Measurements from ENCODE around the gene SIRPG.

DNA sequence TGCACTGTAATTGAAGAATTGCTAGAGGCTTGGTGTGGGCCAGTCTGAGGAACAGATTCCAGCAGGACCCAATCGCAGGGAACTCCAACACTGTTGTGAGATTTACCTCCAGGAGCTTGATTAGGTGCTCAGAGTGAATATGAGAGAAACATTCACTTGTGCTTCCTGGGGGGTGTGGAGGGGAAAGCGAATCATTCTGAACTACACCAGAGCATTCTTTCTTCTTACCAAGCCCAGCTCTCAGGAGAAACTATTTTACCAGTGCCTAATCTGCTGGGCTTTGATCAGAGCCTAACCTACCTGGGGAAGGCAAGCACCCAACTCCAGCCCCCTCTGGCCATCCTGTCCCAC, 30.4 kb downstream of the SIRPG start:
- no peak for TF ChIP-seq CBFB (CRISPR knock-in tag; IDR thresholded peaks at IDR 0.05)
- no peak for TF ChIP-seq ZNF777 (CRISPR knock-in tag; IDR thresholded peaks at IDR 0.05)
- TF ChIP-seq, protein P1, sequence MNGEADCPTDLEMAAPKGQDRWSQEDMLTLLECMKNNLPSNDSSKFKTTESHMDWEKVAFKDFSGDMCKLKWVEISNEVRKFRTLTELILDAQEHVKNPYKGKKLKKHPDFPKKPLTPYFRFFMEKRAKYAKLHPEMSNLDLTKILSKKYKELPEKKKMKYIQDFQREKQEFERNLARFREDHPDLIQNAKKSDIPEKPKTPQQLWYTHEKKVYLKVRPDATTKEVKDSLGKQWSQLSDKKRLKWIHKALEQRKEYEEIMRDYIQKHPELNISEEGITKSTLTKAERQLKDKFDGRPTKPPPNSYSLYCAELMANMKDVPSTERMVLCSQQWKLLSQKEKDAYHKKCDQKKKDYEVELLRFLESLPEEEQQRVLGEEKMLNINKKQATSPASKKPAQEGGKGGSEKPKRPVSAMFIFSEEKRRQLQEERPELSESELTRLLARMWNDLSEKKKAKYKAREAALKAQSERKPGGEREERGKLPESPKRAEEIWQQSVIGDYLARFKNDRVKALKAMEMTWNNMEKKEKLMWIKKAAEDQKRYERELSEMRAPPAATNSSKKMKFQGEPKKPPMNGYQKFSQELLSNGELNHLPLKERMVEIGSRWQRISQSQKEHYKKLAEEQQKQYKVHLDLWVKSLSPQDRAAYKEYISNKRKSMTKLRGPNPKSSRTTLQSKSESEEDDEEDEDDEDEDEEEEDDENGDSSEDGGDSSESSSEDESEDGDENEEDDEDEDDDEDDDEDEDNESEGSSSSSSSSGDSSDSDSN (CRISPR knock-in tag; IDR thresholded peaks at IDR 0.05): no peak
- TF ChIP-seq, protein P2, sequence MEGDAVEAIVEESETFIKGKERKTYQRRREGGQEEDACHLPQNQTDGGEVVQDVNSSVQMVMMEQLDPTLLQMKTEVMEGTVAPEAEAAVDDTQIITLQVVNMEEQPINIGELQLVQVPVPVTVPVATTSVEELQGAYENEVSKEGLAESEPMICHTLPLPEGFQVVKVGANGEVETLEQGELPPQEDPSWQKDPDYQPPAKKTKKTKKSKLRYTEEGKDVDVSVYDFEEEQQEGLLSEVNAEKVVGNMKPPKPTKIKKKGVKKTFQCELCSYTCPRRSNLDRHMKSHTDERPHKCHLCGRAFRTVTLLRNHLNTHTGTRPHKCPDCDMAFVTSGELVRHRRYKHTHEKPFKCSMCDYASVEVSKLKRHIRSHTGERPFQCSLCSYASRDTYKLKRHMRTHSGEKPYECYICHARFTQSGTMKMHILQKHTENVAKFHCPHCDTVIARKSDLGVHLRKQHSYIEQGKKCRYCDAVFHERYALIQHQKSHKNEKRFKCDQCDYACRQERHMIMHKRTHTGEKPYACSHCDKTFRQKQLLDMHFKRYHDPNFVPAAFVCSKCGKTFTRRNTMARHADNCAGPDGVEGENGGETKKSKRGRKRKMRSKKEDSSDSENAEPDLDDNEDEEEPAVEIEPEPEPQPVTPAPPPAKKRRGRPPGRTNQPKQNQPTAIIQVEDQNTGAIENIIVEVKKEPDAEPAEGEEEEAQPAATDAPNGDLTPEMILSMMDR (CRISPR knock-in tag; IDR thresholded peaks at IDR 0.05): no peak
- no peak for TF ChIP-seq PHF8 (CRISPR knock-in tag; IDR thresholded peaks at IDR 0.05)
- TF ChIP-seq, protein P3, sequence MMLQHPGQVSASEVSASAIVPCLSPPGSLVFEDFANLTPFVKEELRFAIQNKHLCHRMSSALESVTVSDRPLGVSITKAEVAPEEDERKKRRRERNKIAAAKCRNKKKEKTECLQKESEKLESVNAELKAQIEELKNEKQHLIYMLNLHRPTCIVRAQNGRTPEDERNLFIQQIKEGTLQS (CRISPR knock-in tag; IDR thresholded peaks at IDR 0.05): no peak
- TF ChIP-seq SP2 (CRISPR knock-in tag; IDR thresholded peaks at IDR 0.05): no peak
- no peak for TF ChIP-seq POLR2A (IDR thresholded peaks at IDR 0.05; ENCODE audit: insufficient read depth in 1 of 2, low read depth in 2 of 2, low read length in 2 of 2)
- no peak for TF ChIP-seq SIN3A (IDR thresholded peaks at IDR 0.05; ENCODE audit: borderline replicate concordance, low read depth, low read length)
- TF ChIP-seq, protein P4, sequence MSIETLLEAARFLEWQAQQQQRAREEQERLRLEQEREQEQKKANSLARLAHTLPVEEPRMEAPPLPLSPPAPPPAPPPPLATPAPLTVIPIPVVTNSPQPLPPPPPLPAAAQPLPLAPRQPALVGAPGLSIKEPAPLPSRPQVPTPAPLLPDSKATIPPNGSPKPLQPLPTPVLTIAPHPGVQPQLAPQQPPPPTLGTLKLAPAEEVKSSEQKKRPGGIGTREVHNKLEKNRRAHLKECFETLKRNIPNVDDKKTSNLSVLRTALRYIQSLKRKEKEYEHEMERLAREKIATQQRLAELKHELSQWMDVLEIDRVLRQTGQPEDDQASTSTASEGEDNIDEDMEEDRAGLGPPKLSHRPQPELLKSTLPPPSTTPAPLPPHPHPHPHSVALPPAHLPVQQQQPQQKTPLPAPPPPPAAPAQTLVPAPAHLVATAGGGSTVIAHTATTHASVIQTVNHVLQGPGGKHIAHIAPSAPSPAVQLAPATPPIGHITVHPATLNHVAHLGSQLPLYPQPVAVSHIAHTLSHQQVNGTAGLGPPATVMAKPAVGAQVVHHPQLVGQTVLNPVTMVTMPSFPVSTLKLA (IDR thresholded peaks at IDR 0.05): no peak
